Left lung (tissue), 8 donors: ENCODE measurements around the gene FGF18. TPM values are rescaled to one million over a fixed set of nuclear protein-coding genes. Genes with fewer than 3 reads are reported as not detected.

Source experiments
- microRNA-seq, 2 donors: library from miRNA; unstranded; fragments of <30 nt; microRNA quantifications; one replicate each; pipeline ENCODE4, GENCODE V29; 2019
- polyA plus RNA-seq, 6 donors: library from polyadenylated mRNA; unstranded; fragments of 120-200 nt; gene quantifications; one replicate each; pipeline ENCODE4 v1.2.1, GENCODE V29; 2013; ENCODE audit not compliant: insufficient read length in 6 of 6
- total RNA-seq, 2 donors: library from RNA; stranded (reverse); fragmentation: NEBNext Ultra II Directional; extraction: Animal tissue kit (Norgen Biotek cat#: 25700); gene quantifications; one replicate each; pipeline ENCODE4 v1.2.1, GENCODE V29; 2021
- donor health status: DM: no; HTN: yes; CAD: no.
- donor health status: DM: no; HTN: no; CAD: no.

FGF18 gene
- total and polyA plus RNA-seq, 8 donors, result 2.3 to 12.2 (median 5.9) TPM

Small RNA genes within 50 kb of the gene (microRNA-seq; reads per million reads assigned to microRNA genes)
- gene MIR3912, result 1.0 to 2.7 reads per million in 2 donors

Other genes with a start within 250 kb of the FGF18 start
- gene TLX3, start 110.4 kb upstream of the FGF18 start, total RNA-seq, result not detected
- not detected for gene TLX3, start 110.4 kb upstream of the FGF18 start, polyA plus RNA-seq
- 100 to 1,000 TPM; 580 to 727 TPM for gene NPM1, start 31.8 kb upstream of the FGF18 start, total RNA-seq
- 1,000 to 10,000 TPM; 1,877 to 2,178 (median 2,021) TPM for gene NPM1, start 31.8 kb upstream of the FGF18 start, polyA plus RNA-seq